Activated naive CD4-positive, alpha-beta T cell treated with Interleukin-2 at 50 U/mL for 16 hours (primary cell): ENCODE results near the gene TMPRSS9.

Experiments used
- DNase-seq: peaks from one replicate; pipeline ENCODE4 v3.0.0-alpha.2; 2020

Gene TMPRSS9

DNA sequence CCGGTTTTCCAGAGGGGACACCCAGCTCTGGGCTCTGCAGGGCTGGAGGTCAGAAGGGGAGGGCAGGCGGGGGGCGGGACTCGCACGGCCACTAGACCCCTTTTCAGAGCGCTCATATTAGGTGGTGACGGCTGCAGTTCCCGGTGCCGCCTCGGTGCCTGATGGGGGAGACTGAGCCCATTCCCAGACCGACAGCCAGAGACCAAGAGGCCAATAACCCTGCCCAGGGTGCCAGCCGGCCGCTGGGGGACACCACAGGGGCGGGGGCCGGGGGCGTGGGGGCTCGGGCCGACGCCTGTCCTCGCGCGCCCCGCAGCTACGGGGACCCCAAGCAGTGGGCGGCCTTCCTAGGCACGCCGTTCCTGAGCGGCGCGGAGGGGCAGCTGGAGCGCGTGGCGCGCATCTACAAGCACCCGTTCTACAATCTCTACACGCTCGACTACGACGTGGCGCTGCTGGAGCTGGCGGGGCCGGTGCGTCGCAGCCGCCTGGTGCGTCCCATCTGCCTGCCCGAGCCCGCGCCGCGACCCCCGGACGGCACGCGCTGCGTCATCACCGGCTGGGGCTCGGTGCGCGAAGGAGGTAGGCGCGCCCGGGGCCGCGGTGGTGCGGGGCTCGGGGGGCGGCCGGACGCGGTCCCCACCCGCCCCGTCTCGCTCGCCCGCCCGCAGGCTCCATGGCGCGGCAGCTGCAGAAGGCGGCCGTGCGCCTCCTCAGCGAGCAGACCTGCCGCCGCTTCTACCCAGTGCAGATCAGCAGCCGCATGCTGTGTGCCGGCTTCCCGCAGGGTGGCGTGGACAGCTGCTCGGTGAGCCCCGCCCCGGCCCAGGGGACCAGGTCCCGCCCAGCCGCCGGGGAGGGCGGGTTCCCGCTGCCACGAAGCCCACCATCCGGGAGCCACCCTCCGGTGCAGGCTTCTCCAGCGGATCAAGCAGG, 64.9 kb downstream of the TMPRSS9 start:
- no peak for DNase-seq

DNA sequence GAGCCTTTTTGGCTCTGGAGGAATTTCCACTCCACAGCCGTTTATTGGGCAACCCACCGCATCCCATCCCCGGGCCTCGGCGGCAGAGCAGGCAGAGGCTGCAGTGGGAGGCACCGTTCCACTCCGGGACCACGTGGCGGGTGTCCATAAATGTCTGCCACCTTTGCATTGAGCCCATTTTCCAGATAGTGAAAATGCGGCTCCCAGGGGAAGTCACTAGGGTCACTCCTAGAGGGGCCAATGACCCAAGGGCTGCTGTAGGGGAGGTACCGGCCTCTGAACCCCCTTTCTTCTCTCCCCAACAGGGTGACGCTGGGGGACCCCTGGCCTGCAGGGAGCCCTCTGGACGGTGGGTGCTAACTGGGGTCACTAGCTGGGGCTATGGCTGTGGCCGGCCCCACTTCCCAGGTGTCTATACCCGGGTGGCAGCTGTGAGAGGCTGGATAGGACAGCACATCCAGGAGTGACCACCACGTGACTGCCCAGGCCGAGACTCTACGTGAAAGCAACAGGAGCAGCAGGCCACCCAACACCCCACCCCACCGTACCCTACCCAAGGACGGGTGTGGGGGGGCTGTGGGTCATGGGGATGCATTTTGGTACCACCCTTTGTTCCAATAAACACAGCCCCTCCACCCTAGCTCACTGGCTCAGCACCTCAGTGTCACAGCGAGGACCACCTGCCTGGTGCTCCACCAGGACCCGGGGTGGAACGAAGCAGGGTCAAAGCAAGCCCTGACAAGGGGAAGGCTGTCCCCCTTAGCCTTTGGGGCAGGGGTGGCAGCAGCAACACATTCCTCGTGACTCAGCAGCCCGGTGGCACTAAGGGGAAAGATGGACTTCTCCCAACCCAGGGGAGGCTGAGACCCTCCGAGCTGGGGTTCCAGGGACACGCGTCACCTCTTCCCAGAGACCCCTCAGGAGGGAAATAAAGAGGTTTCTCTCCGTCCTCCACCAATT, 65.8 kb downstream of the TMPRSS9 start:
- no peak for DNase-seq

- DNase-seq: peak; percentile 47
Observed at GRCh38 chr19:2426611-2427428, 66.8 kb downstream of the TMPRSS9 start.

- peak; percentile 96 for DNase-seq
Observed at GRCh38 chr19:2427429-2428320, 67.6 kb downstream of the TMPRSS9 start, which contains the start of gene TIMM13. TIMM13 (minus strand) TSS chr19:2427586; CDS start chr19:2427533, 53 bp downstream.

DNA sequence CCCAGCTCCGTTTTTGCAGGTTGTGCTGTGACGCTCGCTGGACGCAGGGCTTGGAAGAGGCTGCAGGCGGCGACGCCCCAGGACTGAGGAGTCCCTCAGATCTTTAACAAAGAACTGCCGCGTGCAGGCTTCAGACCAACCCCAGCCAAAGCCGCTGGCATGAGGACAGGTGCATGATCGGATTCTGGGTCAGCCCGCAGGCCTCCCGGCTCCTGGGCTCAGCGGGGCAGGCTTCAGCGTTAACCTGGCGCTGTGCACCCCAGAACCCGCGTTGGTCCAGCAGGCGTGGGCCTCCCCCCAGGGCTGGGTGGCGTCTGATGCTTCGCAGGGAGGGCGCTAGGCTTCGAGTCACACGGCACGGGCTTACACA, 68.2 kb downstream of the TMPRSS9 start:
- DNase-seq: no peak

DNA sequence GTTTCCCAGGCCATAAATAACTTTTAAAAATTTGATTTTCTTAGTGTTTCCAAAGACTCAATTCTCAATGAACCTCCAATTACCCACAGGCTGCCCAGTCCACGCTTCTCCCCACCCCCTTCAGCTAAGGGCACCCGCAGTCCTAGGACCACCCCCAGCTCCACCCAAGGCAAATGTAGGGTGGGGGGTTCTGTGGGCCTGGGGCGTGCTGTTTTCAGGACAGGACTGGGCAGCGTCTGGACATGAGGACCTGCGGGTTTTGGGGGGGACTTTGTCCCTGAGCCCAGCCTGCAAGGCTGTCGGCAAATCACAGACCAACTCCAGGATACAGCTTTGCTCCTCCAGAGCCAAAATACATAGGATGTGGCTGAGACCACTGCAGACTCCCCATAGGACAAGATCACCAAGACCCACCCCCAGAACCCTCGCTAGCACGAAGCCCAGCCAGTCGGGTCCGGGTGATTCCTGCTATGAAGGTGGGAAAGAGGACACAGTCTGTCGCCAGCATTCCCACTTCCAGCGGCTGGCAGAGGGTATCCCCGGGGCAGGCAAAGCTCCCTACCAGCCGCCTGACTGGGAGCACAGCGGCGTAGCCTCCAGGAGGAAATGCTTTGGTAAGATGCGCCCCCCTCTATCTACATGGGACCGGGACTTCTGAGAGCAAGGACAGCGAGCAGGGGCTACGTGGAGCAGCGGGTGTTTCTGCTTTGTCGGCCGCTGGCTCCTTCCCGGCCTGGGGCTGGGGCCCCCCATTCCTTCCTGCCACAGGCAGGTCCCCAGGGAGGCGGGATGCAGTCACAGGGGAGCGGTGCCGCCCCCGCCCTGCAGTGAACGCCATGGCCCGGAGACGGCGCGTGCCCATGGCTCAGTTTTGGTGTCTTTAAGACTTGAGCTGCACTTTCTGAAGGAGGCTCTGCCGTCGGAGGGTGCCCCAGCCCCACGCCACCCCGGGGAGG, 69.0 kb downstream of the TMPRSS9 start:
- DNase-seq: no peak

DNA sequence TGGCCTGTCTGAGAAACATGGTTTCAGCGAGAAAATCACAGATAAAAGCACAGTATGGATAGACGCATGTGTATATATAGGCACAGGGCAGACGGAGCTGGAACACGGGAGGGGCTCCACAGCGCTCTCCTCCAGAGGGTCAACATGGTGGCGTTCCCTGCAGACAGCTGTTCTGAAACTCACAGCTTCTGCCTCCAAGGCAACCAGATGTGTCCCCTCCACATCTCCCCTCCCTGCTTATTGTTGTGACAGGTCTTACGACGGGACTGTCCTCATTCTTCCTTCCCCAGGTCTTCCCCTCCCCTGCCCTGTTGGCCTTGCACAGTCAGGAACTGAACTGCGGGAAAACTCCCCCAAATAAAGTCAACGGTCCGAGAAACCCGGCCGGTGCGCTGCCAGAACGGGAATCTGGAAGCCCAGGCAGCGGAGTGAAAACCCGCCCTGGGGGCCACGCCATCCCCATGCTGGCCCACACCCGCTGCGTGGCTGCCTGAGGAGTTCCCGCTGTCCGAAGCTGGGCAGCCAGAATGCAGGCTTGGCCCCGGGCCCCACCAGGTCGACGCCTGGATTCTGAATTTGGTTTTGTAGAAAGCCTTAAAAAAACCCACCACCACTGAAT, 70.0 kb downstream of the TMPRSS9 start:
- DNase-seq: no peak

- DNase-seq: no peak
Observed at GRCh38 chr19:2431318-2432055, 71.4 kb downstream of the TMPRSS9 start.

DNA sequence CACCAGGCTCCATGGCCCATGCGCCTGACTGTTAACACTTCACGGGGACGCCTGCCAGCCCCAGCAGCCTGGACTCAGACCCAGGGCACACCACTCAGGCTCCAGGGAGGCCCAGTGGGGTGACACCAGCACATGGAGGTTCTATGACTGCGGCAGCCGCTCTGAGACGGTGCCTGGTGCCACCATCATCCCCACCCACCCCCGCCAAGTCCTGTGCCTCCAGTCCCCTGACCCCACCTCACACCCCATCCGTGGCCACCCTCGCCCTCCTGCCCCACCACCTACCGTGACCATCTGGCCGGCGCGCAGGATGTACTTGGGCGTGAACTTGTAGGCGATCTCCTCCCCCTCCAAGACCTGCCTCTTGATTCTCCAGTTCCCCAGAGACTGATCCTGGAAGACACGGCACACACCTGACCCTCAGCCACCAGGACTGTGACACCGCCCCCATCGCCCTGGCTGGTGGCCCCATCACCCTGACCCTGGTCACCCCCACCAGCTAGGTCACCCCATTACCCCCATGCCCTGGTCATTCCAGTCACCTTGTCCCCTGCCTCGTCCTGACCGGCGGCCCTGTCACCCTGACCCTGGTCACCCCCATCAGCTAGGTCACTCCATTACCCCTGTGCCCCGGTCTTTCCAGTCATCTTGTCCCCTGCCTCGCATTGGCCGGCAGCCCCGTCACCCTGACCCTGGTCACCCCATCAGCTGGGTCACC, 72.2 kb downstream of the TMPRSS9 start:
- DNase-seq: no peak

GRCh38 chr19:2433854-2434253, 73.8 kb downstream of the TMPRSS9 start:
- DNase-seq: no peak

GRCh38 chr19:2434267-2434666, 74.2 kb downstream of the TMPRSS9 start:
- no peak for DNase-seq

DNA sequence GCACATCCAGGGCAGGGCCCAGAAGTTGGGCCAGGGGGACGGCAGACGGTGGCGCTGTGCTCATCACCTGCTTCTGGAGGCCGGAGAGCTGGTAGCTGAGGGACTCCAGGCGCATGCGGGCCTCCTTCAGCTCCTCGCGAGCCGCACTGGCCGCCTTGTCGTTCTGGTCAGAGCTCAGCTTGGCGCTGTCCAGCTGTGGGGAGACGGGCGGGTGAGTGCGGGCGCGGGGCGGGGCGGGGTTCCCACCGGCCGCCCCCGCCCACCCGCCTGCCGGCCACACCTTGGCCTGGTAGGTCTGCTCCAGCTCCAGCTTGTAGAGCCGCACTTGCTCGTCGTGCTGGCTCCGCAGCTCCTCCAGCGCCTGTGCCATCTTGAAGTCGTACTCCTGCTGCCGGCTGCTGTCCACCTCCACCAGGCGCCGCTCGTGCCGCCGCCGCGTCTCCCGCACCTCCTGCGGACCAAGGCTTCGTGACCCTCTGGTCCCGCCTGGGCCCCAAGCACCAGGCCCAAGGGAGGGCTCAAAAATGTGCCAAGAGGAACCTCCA, 74.7 kb downstream of the TMPRSS9 start:
- no peak for DNase-seq

DNA sequence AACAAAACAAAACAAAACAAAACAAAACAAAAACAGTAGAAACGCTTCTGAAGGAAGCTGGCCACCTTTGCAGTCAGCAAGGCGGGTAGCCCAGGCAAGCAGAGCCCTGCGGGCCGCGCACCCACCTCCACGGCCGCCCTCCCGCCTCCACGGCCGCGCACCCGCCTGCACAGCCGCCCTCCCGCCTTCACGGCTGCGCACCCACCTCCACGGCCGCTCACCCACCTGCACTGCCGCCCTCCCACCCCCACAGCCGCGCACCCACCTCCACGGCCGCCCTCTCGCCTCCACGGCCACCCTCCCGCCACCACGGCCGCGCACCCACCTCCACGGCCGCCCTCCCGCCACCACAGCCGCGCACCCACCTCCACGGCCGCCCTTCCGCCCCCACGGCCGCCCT, 76.3 kb downstream of the TMPRSS9 start:
- DNase-seq: no peak

GRCh38 chr19:2436926-2437325, 76.9 kb downstream of the TMPRSS9 start:
- no peak for DNase-seq

DNA sequence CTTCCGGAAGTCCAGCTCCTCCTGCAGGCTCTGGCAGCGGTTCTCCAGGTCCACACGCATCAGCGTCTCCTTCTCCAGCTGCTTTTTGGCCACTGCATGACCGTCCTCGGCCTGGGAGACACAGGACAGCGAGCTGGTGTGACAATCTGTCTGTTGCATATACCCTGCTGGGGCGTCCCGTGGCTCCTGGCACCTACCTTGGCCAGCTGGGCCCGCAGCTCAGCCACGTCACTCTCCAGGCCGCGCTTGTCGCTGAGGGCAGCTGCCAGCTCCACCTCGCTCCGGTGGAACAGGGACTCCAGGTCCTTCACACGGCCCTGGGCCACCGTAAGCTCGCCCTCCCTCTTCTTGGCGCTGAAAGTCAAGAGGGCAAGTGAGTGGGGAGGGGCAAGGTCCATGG, 78.1 kb downstream of the TMPRSS9 start:
- no peak for DNase-seq

- DNase-seq: no peak
Observed at GRCh38 chr19:2440515-2440914, 80.5 kb downstream of the TMPRSS9 start.

- DNase-seq: no peak
Observed at GRCh38 chr19:2441096-2441752, 81.2 kb downstream of the TMPRSS9 start.
